Muscle of arm (tissue), 12 donors: ENCODE data around the gene RPL27A. TPM values are rescaled to one million over a fixed set of nuclear protein-coding genes. Genes with fewer than 3 reads are reported as not detected.

Experiments used
- DNase-seq: peaks from one replicate; pipeline ENCODE4 v3.0.0-alpha.2; 2013
- polyA plus RNA-seq, 12 donors: library from polyadenylated mRNA; unstranded; fragments of 120-200 nt; gene quantifications; one replicate each; pipeline ENCODE4 v1.2.1, GENCODE V29; 2013; ENCODE audit not compliant: insufficient read length in 12 of 12

Gene RPL27A
- polyA plus RNA-seq, 12 donors: 1,657 to 4,063 (median 3,244) TPM

- no peak for DNase-seq
Measured at GRCh38 chr11:8719721-8720120, 37.1 kb downstream of the RPL27A start.

GRCh38 chr11:8720352-8720751 is 37.8 kb downstream of the RPL27A start:
- no peak for DNase-seq

GRCh38 chr11:8720868-8721608 is 38.4 kb downstream of the RPL27A start:
- DNase-seq: peak; percentile 59

GRCh38 chr11:8721609-8722500 is 39.3 kb downstream of the RPL27A start:
- peak; percentile 73 for DNase-seq

GRCh38 chr11:8722809-8723208 is 40.2 kb downstream of the RPL27A start:
- no peak for DNase-seq

GRCh38 chr11:8723711-8724110 is 41.1 kb downstream of the RPL27A start:
- no peak for DNase-seq

GRCh38 chr11:8724682-8725081 is 42.1 kb downstream of the RPL27A start:
- DNase-seq: no peak

- DNase-seq: no peak
Measured at GRCh38 chr11:8726395-8726794, 43.8 kb downstream of the RPL27A start.

- no peak for DNase-seq
Measured at GRCh38 chr11:8728563-8728962, 46.0 kb downstream of the RPL27A start.

- DNase-seq: no peak
Measured at GRCh38 chr11:8729067-8729466, 46.5 kb downstream of the RPL27A start.

- no peak for DNase-seq
Measured at GRCh38 chr11:8729837-8730696, 47.5 kb downstream of the RPL27A start.

GRCh38 chr11:8730697-8731020 is 48.1 kb downstream of the RPL27A start:
- DNase-seq: no peak

GRCh38 chr11:8731647-8732323 is 49.2 kb downstream of the RPL27A start:
- DNase-seq: no peak

- no peak for DNase-seq
Measured at GRCh38 chr11:8732324-8732670, 49.7 kb downstream of the RPL27A start.

- DNase-seq: no peak
Measured at GRCh38 chr11:8732748-8733241, 50.2 kb downstream of the RPL27A start.

- DNase-seq: no peak
Measured at GRCh38 chr11:8733852-8734251, 51.3 kb downstream of the RPL27A start.

- no peak for DNase-seq
Measured at GRCh38 chr11:8735094-8735493, 52.5 kb downstream of the RPL27A start.

- no peak for DNase-seq
Measured at GRCh38 chr11:8739309-8739793, 56.8 kb downstream of the RPL27A start.
